H1 (cell line): ENCODE results near the gene PLA2G4A. TPM values are rescaled to one million over a fixed set of nuclear protein-coding genes. Genes with fewer than 3 reads are reported as not detected.

ENCODE experiments used
- CTCF ChIA-PET: fragments of 300-600 bp; sonication (Branson Sonifier 250); formaldehyde crosslinking; loops from one replicate; lab custom pipeline; 2021; ENCODE audit not compliant: partially characterized antibody; lab: Charles Lee
- POLR2A ChIA-PET: fragments of 300-600 bp; sonication (Branson Sonifier 250); formaldehyde crosslinking; loops from one replicate; lab custom pipeline; 2021; ENCODE audit warnings: inconsistent platforms; ENCODE audit not compliant: partially characterized antibody; lab: Charles Lee
- DNase-seq, 2 experiments: peaks; one replicate each; pipeline versions ENCODE4 v3.0.0 to v3.0.0-alpha.2; 2010 to 2022; ENCODE audit warnings: low spot score in 2 of 2, low read depth in 1 of 2, mixed read lengths in 1 of 2
- FAIRE-seq: peaks from 2 replicates; lab custom pipeline; 2011; peaks lifted over from hg19 to GRCh38; lab: Jason Lieb, UNC
- H2AFZ ChIP-seq: 2 replicates; pipeline ENCODE4 v1.8.1; 2012; ENCODE audit warnings: low read length, inconsistent platforms
- H2AK5ac ChIP-seq: 2 replicates; pipeline ENCODE4 v1.6.1; 2013; ENCODE audit warnings: low read depth, low read length
- H2BK120ac ChIP-seq: replicated peaks from 2 replicates; pipeline ENCODE3; 2013; ENCODE audit warnings: low read depth, low read length, inconsistent platforms
- H2BK12ac ChIP-seq: 2 replicates; pipeline ENCODE4 v1.6.1; 2013; ENCODE audit warnings: low read depth, low read length
- H2BK15ac ChIP-seq: 2 replicates; pipeline ENCODE4 v1.6.1; 2013; ENCODE audit warnings: low read length
- H2BK20ac ChIP-seq: 2 replicates; pipeline ENCODE4 v1.6.1; 2013; ENCODE audit warnings: low read length
- H2BK5ac ChIP-seq: 2 replicates; pipeline ENCODE4 v1.6.1; 2013; ENCODE audit warnings: low read depth, low read length
- H3K14ac ChIP-seq: 2 replicates; pipeline ENCODE4 v1.6.1; 2013; ENCODE audit warnings: inconsistent platforms; ENCODE audit not compliant: insufficient read length
- H3K18ac ChIP-seq: 2 replicates; pipeline ENCODE4 v1.6.1; 2013; ENCODE audit warnings: low read length; ENCODE audit errors: extremely low read depth
- H3K23ac ChIP-seq: 2 replicates; pipeline ENCODE4 v1.6.1; 2013; ENCODE audit warnings: inconsistent platforms; ENCODE audit not compliant: insufficient read length
- H3K23me2 ChIP-seq: 2 replicates; pipeline ENCODE4 v1.6.1; 2013; ENCODE audit warnings: low read depth, low read length
- H3K27ac ChIP-seq: 2 replicates; pipeline ENCODE4 v1.6.1; 2011; ENCODE audit warnings: low read depth, low read length, inconsistent platforms
- H3K27me3 ChIP-seq, 4 experiments: replicated peaks in 1 of 4; 1 replicate in 1 of 4; 2 replicates in 3 of 4; pipeline versions ENCODE4 v1.6.1 to v1.8.1; 2011 to 2013; ENCODE audit warnings: low read length in 3 of 4, mild to moderate bottlenecking in 3 of 4, inconsistent platforms in 2 of 4, mixed read lengths in 2 of 4, moderate library complexity in 1 of 4; ENCODE audit not compliant: control insufficient read depth in 3 of 4, insufficient read depth in 3 of 4; ENCODE audit errors: extremely low read depth in 1 of 4
- H3K36me3 ChIP-seq, 4 experiments: 2 replicates each; pipeline versions ENCODE4 v1.6.1 to v1.8.1; 2011 to 2013; ENCODE audit warnings: mild to moderate bottlenecking in 4 of 4, low read length in 3 of 4, moderate library complexity in 2 of 4, control low read depth in 1 of 4, inconsistent platforms in 1 of 4; ENCODE audit not compliant: insufficient read depth in 4 of 4, control insufficient read depth in 2 of 4
- H3K4ac ChIP-seq: replicated peaks from 2 replicates; pipeline ENCODE3; 2013; ENCODE audit warnings: low read length, low read depth, mixed read lengths, inconsistent platforms; ENCODE audit not compliant: insufficient read length
- H3K4me1 ChIP-seq, 4 experiments: replicated peaks in 1 of 4; 1 replicate in 1 of 4; 2 replicates in 3 of 4; pipeline versions ENCODE4 v1.6.1 to v1.8.1; 2011 to 2013; ENCODE audit warnings: low read length in 3 of 4, inconsistent platforms in 2 of 4, mixed read lengths in 1 of 4; ENCODE audit not compliant: insufficient read depth in 4 of 4, control insufficient read depth in 3 of 4
- H3K4me2 ChIP-seq, 2 experiments: 2 replicates each; pipeline versions ENCODE4 v1.6.1 to v1.8.1; 2011 to 2013; ENCODE audit warnings: low read depth in 2 of 2, low read length in 2 of 2, control low read depth in 1 of 2, inconsistent platforms in 1 of 2, mild to moderate bottlenecking in 1 of 2; ENCODE audit not compliant: insufficient read depth in 1 of 2
- H3K4me3 ChIP-seq, 4 experiments: fragments of 200-600, 300-600 bp in 1 of 4; sonication (generic), shearing (Covaris generic), sonication (Bioruptor Twin) in 1 of 4; 2 replicates each; pipeline versions ENCODE4 v1.5.1 to v1.8.1; 2011 to 2016; ENCODE audit warnings: low read length in 4 of 4, low read depth in 3 of 4, control low read depth in 2 of 4, inconsistent platforms in 2 of 4, mild to moderate bottlenecking in 2 of 4, mixed read lengths in 1 of 4, moderate library complexity in 1 of 4; ENCODE audit not compliant: insufficient read depth in 2 of 4; ENCODE audit errors: extremely low read depth in 1 of 4
- H3K56ac ChIP-seq: replicated peaks from 2 replicates; pipeline ENCODE3; 2013; ENCODE audit warnings: low read depth, mild to moderate bottlenecking, mixed read lengths, low read length, inconsistent platforms; ENCODE audit not compliant: insufficient read length
- H3K79me1 ChIP-seq: 2 replicates; pipeline ENCODE4 v1.6.1; 2013; ENCODE audit warnings: low read depth, low read length, control low read depth
- H3K79me2 ChIP-seq, 2 experiments: 2 replicates each; pipeline versions ENCODE4 v1.6.1 to v1.8.1; 2012 to 2013; ENCODE audit warnings: low read length in 2 of 2, mild to moderate bottlenecking in 2 of 2, inconsistent platforms in 1 of 2; ENCODE audit not compliant: insufficient read depth in 2 of 2, control insufficient read depth in 1 of 2
- H3K9ac ChIP-seq, 4 experiments: replicated peaks in 1 of 4; 1 replicate in 1 of 4; 2 replicates in 3 of 4; pipeline versions ENCODE4 v1.6.1 to v1.8.1; 2011 to 2013; ENCODE audit warnings: low read depth in 3 of 4, low read length in 3 of 4, control low read depth in 2 of 4, mild to moderate bottlenecking in 2 of 4, moderate library complexity in 2 of 4, inconsistent platforms in 1 of 4; ENCODE audit errors: extremely low read depth in 1 of 4
- H3K9me3 ChIP-seq, 2 experiments: 2 replicates each; pipeline versions ENCODE4 v1.6.1 to v1.8.1; 2012 to 2013; ENCODE audit warnings: mild to moderate bottlenecking in 2 of 2, moderate library complexity in 2 of 2, control low read depth in 1 of 2, inconsistent platforms in 1 of 2, low read depth in 1 of 2, low read length in 1 of 2, mixed read lengths in 1 of 2; ENCODE audit not compliant: insufficient read depth in 2 of 2
- H4K20me1 ChIP-seq, 2 experiments: replicated peaks in 1 of 2; 2 replicates each; pipeline versions ENCODE3 to v1.8.1; 2011 to 2013; ENCODE audit warnings: inconsistent platforms in 2 of 2, low read length in 2 of 2, mild to moderate bottlenecking in 1 of 2; ENCODE audit not compliant: insufficient read depth in 2 of 2, control insufficient read depth in 1 of 2
- H4K5ac ChIP-seq: 2 replicates; pipeline ENCODE4 v1.6.1; 2013; ENCODE audit warnings: low read length, low read depth, mixed read lengths, inconsistent platforms; ENCODE audit not compliant: insufficient read length
- H4K8ac ChIP-seq: 2 replicates; pipeline ENCODE4 v1.8.0; 2013; ENCODE audit warnings: mild to moderate bottlenecking, moderate library complexity, low read length, inconsistent platforms; ENCODE audit not compliant: insufficient read depth; ENCODE audit errors: extremely low read depth
- H4K91ac ChIP-seq: replicated peaks from 2 replicates; pipeline ENCODE3; 2013; ENCODE audit warnings: low read length, mixed read lengths, inconsistent platforms; ENCODE audit not compliant: insufficient read length
- CTBP2 ChIP-seq: IDR thresholded peaks from 2 replicates; pipeline ENCODE4 v1.7.0; 2011; ENCODE audit warnings: borderline replicate concordance, mild to moderate bottlenecking, moderate library complexity, mixed read lengths, low read length; ENCODE audit not compliant: insufficient read depth, insufficient read length
- E2F6 ChIP-seq: IDR thresholded peaks from 2 replicates; pipeline ENCODE4 v1.6.1; 2012; ENCODE audit warnings: inconsistent platforms
- EGR1 ChIP-seq: IDR thresholded peaks from 2 replicates; pipeline ENCODE4 v1.6.1; 2011; ENCODE audit warnings: low read depth, low read length, borderline replicate concordance
- JUND ChIP-seq: IDR thresholded peaks from 2 replicates; pipeline ENCODE4 v1.6.1; 2011; ENCODE audit warnings: mild to moderate bottlenecking, improper control_type of control experiment, low read length
- KDM1A ChIP-seq: fragments of 200-600, 300-600 bp; sonication (generic); IDR thresholded peaks from 2 replicates; pipeline ENCODE4 v1.7.1; 2016; ENCODE audit warnings: mild to moderate bottlenecking, low read length, borderline replicate concordance
- MAFK ChIP-seq: IDR thresholded peaks from 2 replicates; pipeline ENCODE4 v1.6.1; 2012; ENCODE audit warnings: low read depth, mild to moderate bottlenecking, improper control_type of control experiment, low read length
- NRF1 ChIP-seq: IDR thresholded peaks from 2 replicates; pipeline ENCODE4 v1.6.1; 2011; ENCODE audit warnings: mild to moderate bottlenecking, low read depth, low read length, improper control_type of control experiment
- POLR2AphosphoS5 ChIP-seq: IDR thresholded peaks from 2 replicates; pipeline ENCODE4 v1.6.1; 2011; ENCODE audit warnings: low read depth, low read length
- SIRT6 ChIP-seq: IDR thresholded peaks from one replicate; pipeline ENCODE4 v1.7.1; 2012; ENCODE audit warnings: low read length, inconsistent platforms
- TBP ChIP-seq: IDR thresholded peaks from 2 replicates; pipeline ENCODE4 v1.6.1; 2011; ENCODE audit warnings: low read depth, low read length, improper control_type of control experiment
- WGBS, 2 experiments: shearing (Covaris generic) in 1 of 2; methylation state at CpG; one replicate each; pipeline versions ENCODE4 v1.1.6 to v1.1.7; 2013 to 2015; ENCODE audit warnings: low lambda C conversion rate in 2 of 2, mixed read lengths in 2 of 2, inconsistent platforms in 1 of 2, low coverage in 1 of 2, missing lambda C conversion rate in 1 of 2; ENCODE audit not compliant: insufficient replicate concordance in 2 of 2, insufficient coverage in 1 of 2, insufficient read length in 1 of 2; ENCODE audit errors: extremely low coverage in 1 of 2, missing lambda C conversion rate in 1 of 2; 5-methylcytosine and 5-hydroxymethylcytosine counted together
- polyA plus RNA-seq, 7 experiments: library from polyadenylated mRNA; depleted of rRNA in 3 of 7; stranded (reverse) in 5 of 7; unstranded in 2 of 7; fragments of >200 nt in 5 of 7; fragments of 200-250 nt in 2 of 7; gene quantifications; 1 replicate in 5 of 7; 2 replicates in 1 of 7; 4 replicates in 1 of 7; pipeline versions ENCODE4 v1.2.1 to v1.2.3, GENCODE V29; 2011 to 2013; ENCODE audit warnings: missing spikeins in 2 of 7, mixed read lengths in 2 of 7
- total RNA-seq: library from RNA; stranded (reverse); fragmentation: NEBNext Ultra II Directional; extraction: Animal tissue kit (Norgen Biotek cat#: 25700); gene quantifications from 2 replicates; pipeline ENCODE4 v1.2.1, GENCODE V29; 2021

Gene PLA2G4A
- total and polyA plus RNA-seq, 2 of the 8 experiments (the other 6 are each of a cell fraction or from before 2014, with no cell fraction given): 0.63 to 1.4 TPM

- no peak overlapping the region for H4K8ac ChIP-seq
- no peak overlapping the region for H3K9ac ChIP-seq
- no peak overlapping the region for H3K27ac ChIP-seq
- ChIA-PET POLR2A (no interaction called here), CTCF (interaction anchor here (0.7 to 1.9 kb wide), 2 partner anchors 18 to 36 kb away, joined by 3 to 4 read pairs; no protein-coding TSS in a partner anchor)
- no peak overlapping the region for H3K56ac ChIP-seq
- H3K23ac ChIP-seq: no peak overlapping the region
- no peaks in the 10 kb centered on the region for H3K4me1 ChIP-seq
- H2BK5ac ChIP-seq: no peak overlapping the region
- TF ChIP-seq MAFK (no peak), E2F6 (no peak), SIRT6 (no peak), POLR2AphosphoS5 (no peak), NRF1 (no peak), KDM1A (no peak), JUND (no peak), EGR1 (no peak), TBP (no peak), CTBP2 (no peak)
- no peaks in the 10 kb centered on the region for H3K79me2 ChIP-seq
- DNase-seq (no peak), FAIRE-seq (no peak)
- H3K4me3 ChIP-seq: no peak overlapping the region
- no peak overlapping the region for H2AK5ac ChIP-seq
- H3K18ac ChIP-seq: no peak overlapping the region
- no peaks in the 10 kb centered on the region for H3K23me2 ChIP-seq
- H3K9me3 ChIP-seq: no peaks in the 10 kb centered on the region
- no peak overlapping the region for H2BK20ac ChIP-seq
- no peaks in the 10 kb centered on the region for H4K20me1 ChIP-seq
- H2BK15ac ChIP-seq: no peak overlapping the region
- no peak overlapping the region for H2BK120ac ChIP-seq
- H3K4me2 ChIP-seq: no peak overlapping the region
- no peaks in the 10 kb centered on the region for H3K36me3 ChIP-seq
- H4K5ac ChIP-seq: no peak overlapping the region
- H2AFZ ChIP-seq: no peak overlapping the region
- H3K79me1 ChIP-seq: no peaks in the 10 kb centered on the region
- WGBS, 2 experiments: 94% methylated on average over 2 of the region's 2 CpGs; no CpG with 5 or more reads in 1 of the 2 experiments
- no peak overlapping the region for H3K14ac ChIP-seq
- no peaks in the 10 kb centered on the region for H3K27me3 ChIP-seq
- H2BK12ac ChIP-seq: no peak overlapping the region
- no peak overlapping the region for H4K91ac ChIP-seq
- H3K4ac ChIP-seq: no peak overlapping the region
Observed at GRCh38 chr1:186953876-186954275, 125.1 kb downstream of the PLA2G4A start.
